Amygdala (tissue), 56 donors: ENCODE measurements around the gene ACKR3.

ENCODE experiments used
- DNase-seq, 56 donors: peaks; one replicate each; lab custom pipeline; 2025; lab: John Stamatoyannopoulos, UW

Gene ACKR3

DNA sequence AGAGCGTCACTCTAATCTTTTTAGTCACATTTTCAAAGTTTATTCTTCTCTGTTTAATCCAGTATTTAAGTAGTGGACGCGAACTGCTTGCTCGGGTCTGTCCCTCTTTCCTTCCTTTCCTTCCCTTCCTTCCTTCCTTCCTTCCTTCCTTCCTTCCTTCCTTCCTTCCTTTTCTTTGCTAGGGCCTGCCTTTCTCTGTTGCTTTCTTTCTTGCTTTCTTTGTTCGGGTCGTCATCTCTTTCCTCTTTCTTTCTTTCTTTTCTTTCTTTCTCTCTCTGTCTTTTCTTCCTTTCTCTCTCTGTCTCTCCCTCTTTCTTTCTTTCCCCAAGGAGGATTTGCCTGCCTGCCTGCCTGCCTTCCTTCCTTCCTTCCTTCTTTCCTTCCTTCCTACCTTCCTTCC, 3.0 kb upstream of the ACKR3 start:
- DNase-seq: no peak

DNA sequence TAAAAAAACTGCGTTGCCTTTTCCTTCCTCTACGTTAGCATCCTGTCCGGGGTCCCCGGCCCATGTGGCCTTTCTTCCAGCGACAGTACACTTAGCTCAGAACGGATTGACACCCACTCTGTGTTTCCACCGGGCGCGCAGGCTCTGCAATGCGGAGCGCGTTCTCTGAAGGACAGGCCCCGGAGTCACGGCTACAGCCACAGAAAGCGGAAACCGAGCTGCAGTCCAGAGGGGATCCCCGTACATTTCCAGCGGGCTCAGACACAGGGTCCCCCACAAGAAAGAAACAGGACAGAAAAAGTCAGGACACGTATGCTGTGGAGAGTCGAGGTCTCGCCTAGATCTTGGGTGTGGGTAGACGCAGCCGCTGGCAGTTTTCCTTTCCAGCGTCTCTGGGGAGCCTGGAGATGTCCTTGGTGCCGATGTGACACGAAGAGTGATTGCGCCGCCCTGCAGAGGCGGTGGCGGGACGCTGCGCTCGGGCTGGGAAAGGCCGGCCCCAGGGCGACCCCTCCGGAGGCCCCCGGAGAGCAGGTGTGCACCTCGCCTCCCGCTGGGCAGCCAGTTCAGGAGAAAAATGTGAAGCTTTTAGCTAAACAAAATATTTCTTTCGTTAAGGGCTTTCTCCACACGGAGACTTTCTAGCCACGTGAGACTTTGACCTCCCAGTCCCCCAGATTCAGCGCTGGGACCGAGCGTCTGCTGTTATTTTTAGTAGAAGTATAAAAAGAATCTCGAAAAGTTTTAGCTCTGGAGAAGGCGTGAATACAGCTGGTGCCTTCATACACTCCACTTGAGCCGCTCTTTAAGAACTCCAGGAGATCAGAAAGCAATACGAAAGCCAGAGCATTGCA, 1.3 kb upstream of the ACKR3 start:
- DNase-seq: peak in 8 of 56 donors; percentile 12 to 62 (median 19)

DNA sequence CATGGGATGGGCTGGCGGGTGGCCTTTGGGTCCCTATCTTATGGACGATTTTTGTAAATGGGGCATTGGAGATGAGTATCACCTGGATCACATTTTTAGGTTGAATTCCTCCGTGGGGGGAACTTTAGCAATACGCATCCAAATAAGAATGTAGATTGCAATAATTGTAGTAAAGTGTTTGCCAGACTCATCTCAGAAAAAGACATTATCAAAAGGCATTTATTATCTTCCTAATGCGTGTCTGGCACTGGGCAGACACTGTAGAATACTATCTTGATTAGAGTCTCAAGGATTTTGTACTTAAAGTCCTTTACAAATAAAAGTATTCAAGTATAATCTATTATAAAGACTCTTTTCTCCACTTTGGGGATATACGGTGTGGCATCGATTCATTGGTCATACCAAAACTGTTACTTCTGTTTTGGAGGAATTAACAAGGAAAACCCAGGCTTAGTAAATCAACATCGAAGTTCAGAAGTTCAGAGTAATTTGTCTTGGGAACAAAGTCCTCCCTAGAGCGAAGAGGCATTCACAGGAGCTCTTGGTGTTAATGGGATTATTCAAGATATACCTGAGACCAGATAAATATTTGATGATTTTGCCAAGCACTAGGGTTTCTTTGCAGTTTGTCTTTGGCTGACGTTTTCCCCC, 578 bp upstream of the ACKR3 start:
- no peak for DNase-seq

DNA sequence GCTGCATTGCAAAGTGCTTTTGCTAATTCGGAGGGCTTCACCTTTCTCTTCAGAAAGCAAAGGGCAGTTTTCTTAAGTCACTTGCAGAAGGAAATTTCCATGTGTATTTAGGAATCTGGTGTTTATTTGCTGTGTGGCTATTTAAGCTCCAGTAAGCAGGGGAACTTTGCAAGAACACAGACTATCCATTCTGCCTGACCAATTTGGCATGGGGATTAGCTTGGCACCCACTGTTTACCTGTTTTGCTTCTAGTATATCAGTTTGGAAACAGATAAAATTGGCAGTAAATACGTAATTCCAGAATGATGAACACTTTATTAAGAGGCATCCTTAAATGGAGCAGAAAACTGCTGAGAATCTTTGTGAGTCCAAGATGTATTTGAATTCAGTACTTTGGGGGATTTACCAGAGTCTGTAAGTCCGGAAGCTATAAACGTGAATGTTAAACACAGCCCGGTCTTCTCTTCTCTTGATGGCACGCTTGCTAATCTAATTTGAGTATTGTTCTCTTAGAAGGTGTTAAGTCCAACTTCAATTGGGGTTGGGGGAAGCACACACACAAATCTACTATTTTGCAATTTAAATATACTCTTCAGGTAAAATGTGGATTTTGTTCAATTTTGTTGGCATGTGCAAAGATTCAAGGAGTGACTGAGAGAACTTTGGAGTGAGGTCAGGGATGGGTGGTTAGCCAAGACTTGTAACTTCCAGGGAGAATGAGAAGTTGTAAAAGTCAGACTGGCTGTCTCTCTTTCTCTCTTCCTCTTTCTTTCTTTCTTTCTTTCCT, 650 bp downstream of the ACKR3 start:
- DNase-seq: no peak

DNA sequence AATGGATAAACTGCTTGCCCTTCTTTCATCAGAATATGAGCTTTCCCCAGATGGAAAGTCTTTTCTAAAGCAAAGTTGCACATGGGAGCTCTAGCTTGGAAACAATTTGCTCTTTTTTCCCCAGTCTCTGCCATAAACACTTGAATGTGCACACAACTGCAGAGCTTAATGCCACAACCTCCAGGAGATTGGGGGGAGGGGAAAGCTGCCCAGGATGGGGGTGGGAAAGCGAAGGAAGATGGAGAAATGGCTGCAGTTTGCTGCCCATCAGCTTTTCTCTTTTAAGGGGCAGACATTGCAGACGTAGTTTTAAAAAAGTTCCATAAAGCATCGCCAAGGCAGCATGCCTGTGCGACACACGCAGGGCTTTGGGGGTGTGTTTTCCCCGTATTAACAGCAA, 1.5 kb downstream of the ACKR3 start:
- DNase-seq: no peak

DNA sequence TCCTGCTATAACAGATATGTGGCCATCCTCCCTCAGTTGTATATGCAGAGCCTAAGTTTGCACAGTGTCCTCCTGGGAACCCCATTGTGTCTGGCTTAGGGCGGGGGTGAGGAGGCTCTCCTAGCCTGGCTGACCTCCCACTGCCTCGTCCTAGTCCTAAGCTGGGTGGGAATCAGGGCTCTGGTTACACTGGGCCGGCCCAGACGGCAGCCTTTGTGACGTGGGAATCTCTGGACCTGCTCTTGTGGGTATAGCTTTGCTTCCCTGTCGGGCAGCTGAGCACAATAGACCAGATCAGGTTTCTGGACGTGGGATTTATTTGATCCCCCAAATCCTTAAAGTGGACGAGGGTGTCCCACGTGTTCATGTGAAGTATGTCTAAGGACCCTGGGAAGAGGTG, 2.9 kb downstream of the ACKR3 start:
- peak in 1 of 56 donors; percentile 41 for DNase-seq

DNA sequence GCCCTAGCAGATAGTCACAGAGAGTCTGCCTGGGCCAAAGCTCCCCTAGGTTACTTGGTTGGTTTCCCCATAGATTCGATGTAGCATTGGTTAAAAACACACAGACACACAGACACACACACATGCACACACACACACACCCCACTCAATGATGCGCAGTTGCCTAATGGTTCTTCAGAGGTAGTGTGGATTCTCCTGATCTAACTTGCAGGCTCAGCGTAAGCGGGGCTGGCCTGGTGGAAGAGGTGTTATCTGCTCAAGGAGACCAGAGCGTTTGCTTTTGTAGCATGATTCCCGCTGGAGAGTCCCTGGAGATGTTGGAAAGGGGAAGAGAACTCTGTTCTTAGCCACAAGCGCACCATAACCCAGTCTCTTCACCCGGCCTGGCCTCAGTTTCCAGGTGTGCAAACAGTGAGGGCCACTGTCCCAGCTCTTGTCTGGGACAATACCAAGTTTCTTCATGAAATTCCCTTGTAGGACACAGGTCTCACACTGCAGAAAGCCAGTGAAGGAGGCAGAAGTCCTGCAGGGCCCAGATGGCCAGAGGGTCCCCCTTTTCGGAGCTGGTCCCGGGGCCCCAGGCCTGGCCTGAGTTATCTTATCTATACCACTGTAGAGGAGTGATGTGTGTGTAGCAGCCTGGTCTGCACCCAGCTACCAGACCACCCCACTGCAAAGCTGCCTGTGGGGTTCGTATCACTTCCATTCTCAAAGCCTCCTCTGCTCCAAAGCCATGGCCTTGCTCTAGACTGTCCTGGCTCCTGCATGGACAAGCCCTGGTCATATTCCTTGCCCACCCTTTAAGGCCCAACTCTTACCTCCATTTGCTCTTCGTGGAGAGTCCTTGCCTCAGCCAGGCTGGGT, 3.7 kb downstream of the ACKR3 start:
- DNase-seq: no peak

DNA sequence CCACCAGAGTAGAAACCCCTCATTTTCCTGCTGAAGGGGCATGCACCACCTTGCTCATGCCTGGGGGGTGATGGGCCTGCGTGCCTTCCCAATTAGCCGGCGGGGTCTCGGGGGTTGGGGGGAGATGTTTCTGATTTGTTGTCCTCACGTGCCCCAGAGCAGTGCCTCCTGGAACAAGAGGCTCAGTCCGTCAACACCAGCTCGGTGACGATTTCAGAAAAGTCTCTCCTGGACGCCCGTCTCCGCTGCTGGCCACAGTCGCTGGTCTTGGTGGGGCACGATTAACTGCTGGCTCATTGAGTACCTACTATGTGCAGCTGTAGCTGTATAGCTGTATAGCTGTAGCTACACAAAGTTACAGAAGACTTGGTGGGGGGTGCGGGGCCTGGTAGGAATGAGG, 4.4 kb downstream of the ACKR3 start:
- no peak for DNase-seq

DNA sequence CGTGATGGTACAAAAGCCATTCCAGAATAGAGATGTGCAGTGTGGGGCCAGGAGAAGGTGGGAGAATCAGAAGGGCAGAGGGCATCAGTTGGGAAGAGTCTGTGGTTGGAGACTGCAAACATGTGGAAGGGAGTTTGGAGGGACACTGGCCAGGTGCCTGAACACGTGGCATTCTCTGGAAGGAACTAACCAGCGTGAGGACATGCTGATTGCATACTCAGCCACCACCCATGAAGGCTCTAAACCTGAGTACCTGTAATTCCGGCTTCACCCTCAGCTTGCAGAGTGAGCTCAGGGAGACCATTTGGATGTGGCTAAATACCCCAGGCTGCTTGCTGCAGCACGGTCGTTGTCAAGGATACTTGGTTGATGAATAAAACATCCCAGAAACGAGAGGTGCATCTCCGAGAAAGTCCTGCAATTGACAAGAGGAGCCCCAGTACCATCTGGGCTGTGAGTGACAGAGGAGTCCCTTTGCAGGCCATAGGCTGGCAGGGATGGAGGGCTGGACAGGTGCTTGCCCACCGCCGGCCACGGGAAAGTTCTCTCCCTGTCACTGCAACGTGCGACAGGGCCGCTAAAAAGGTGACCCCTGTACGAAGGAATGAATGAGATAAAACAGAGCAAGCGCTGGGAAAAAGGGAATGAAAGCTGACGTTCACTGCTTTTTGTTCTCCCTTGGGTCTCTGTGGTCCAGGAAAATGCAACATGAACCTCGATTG, 5.0 kb downstream of the ACKR3 start:
- DNase-seq: no peak

DNA sequence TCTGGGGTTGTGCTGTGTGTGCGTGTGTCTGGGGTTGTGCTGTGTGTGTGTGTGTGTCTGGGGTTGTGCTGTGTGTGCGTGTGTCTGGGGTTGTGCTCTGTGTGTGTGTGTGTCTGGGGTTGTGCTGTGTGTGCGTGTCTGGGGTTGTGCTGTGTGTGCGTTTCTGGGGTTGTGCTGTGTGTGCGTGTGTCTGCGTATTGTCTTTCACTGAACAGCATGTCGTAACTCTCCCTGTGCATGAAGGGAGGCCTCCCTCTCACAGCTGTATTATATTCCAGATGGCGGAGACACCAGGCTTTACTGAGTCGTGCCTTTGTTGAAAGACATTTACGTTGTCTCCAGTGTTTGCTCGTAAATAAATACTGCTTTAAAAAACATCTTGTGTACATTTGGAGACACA, 5.9 kb downstream of the ACKR3 start:
- DNase-seq: no peak

DNA sequence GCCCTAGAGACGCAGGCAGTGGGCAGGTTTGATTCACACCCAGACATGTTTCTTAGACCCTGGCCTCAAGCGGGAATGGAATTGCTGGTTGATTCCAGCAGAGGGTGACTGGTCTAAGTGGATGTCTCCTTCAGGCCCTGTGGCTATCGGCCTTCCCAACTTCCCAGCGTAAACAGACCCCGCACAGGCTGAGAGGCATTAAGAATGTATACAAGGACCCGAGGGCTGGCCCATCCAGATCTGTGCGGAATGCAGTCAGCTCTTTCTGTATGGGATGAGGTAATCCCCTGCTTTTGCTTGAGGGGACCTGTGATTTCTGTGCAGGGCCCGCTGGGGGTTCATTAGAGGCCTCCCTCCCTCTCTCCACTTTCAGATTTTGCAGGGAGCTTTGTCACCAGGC, 6.5 kb downstream of the ACKR3 start:
- DNase-seq: no peak

DNA sequence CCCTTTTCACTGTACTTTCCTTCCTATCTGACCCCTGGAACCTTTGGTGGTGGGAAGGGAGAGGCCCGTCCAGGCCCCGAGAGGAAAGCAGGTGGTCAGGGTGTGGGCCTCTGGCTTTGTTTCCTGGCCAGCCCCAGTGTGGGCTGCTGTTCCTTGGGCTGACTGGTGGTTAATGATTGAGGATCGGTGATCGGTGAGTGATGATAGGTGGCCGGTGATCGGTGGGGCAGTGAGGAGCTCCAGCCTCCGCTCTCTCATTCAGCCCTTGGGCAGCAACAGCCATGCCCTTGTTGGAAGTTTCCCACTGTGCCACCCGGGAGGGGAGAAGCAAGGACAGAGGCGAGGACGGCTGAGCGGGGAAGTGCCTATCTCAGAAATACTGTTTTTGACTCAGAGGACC, 7.3 kb downstream of the ACKR3 start:
- DNase-seq: no peak

DNA sequence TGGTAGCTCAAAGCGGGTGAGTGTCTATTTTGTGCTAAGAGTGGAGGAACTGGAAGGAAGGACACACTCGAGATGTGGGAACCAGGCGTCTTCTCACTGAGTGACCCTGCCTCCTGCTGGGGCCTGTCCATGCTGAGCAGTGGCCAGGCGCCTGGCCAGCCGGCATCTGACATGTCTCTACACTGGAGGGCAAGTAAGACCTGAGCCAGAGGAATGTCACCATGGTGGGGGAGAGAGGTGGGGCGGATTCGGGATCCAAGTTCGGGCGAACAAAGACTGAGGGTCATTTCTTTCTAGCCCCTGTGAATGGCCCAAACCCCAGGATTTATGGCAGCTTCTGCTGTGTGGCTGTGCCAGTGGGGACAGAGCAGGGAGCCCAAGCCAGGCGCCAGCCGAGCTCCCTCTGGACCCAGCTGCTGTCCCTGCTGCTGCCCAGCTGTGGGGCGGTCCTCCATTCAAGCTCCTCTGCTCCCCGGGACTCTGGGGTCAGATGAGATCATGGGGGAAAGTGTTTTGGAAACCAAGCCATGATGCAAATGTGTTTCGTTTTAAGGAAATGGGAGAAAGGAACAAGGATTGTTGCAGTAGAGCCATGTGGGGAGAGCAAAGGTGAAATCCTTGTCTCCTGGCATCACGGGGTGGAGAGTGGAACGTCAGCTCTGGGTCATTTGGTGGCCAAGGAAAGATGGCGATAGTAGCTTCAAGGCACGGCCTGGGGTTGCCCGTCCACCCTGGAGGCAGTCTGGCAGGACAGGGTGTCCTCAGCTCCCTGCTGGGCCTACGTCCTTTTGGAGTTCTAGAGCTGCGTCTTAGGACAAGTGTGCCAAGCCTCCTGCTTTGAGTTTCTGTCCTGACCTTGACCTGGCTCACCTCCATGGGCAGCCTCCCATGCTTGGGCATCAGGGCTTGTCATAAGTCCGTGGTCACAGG, 8.1 kb downstream of the ACKR3 start:
- peak in 23 of 56 donors; percentile 9 to 71 (median 28) for DNase-seq

DNA sequence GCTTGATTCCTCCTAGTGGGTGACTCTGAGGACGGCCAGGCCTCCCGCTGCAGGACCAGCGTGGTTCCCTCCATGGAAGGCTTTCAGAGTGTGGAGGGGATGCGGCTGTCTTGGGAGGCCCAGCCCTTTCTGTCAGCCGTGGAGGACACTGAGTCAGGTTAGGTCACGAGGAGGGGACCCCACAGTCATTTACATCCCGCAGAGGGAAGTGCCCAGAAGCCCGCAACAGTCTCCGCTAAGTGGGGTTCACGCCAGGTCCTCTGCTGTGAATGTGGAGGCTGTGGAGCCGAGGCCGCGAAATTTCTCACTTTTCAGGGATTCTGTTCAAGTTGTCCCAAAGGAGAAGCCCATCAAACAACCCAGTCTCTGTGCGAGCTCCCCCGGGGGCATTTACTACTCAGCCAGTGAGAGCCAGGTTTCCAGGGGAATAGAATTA, 8.8 kb downstream of the ACKR3 start:
- DNase-seq: no peak

DNA sequence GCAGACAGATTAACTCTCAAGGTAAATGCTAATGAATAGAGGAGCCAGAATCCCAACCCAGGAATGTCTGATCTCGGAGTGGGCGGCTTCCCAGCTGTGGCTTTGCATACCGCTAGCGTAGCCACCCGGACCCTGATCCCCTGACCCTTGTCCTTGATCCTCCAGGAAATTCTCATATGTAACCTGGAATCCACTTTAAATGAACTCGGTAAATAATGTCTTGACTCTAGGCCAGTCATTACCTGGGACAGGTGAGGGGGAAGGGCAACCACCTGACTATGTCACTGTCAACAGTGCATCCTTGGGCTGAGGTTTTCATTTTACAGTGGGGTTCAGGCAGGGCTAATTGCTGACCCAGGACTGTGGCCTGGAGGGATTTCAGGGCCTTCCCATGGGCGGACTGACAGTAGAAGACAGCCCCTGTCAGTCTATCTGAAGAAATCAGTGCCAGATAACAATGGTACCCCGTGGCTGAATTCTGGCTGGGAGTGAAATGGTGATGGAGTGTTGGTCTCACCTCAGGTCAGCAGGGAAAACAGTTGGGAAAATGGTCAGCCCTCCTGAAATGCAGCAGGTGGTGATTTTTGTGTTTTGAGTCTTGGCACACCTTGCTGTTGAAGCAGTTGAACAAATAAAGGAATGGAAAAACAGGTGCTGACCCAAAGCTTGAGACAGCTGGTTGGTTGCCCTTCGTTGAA, 9.6 kb downstream of the ACKR3 start:
- DNase-seq: peak in 1 of 56 donors; percentile 20

DNA sequence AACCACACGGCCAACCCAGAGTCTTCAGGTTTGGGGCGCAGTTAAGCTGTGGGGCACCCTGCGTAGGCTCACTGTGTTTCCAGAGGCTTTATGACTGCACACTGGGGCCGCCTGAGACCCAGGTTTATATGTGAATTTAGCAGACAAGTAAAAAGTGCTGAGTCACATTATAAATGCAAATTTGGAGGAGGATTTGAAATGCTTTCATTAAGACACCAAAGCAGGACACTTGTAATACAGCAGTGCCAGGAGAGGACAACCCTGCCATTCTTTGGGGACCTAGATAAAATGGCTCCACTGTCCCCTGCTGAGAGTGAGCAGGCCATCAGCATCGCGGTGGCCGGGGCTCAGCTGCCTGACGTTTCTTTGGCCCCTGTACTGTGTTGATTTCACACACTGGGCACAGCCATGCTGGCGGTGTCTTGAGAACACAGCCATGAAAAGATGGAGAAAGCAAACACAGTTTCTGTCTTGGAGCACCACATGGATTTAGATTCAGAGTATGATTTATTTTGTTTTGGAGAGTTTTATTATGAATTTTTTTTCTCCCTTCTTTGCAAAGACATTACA, 10.2 kb downstream of the ACKR3 start:
- peak in 30 of 56 donors; percentile 11 to 61 (median 32) for DNase-seq

DNA sequence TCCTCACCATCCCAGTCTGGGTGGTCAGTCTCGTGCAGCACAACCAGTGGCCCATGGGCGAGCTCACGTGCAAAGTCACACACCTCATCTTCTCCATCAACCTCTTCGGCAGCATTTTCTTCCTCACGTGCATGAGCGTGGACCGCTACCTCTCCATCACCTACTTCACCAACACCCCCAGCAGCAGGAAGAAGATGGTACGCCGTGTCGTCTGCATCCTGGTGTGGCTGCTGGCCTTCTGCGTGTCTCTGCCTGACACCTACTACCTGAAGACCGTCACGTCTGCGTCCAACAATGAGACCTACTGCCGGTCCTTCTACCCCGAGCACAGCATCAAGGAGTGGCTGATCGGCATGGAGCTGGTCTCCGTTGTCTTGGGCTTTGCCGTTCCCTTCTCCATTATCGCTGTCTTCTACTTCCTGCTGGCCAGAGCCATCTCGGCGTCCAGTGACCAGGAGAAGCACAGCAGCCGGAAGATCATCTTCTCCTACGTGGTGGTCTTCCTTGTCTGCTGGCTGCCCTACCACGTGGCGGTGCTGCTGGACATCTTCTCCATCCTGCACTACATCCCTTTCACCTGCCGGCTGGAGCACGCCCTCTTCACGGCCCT, 11.2 kb downstream of the ACKR3 start:
- no peak for DNase-seq
